ENCODE data around the gene NF2.

NF2 gene

GRCh38 chr22:29726106-29726505 is 122.7 kb downstream of the NF2 start:
- DNase-seq = no peak

DNA sequence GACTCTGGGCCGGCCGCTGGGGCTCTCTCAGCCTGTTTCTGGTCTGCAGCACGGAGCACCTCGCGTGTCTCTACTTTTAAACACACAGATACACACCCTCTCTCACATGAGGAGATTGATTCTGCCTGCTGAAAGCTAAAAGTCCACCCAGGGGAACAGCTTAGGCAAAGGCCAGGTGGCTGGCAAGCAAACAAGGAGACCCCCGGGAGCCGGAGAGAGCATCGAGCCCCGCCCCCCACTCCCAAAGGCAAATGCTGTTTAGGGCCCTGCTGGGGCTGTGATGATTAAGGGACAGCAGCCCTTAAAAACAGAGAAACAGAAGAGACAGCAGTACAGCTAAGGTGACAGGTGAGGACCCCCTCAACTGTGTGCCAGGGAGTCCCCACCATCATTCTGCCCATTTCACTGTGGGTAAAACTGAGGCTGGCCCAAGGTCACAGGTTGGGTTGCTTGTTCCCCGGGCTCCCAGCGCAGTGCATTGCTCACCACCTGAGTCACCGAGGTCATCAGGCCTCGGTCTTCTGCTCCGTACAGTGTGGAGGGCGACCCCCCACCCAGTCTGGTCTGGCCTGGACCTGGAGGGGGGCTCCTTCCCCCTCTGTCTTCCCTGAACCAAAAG is 123.2 kb downstream of the NF2 start:
- DNase-seq = no peak

DNA sequence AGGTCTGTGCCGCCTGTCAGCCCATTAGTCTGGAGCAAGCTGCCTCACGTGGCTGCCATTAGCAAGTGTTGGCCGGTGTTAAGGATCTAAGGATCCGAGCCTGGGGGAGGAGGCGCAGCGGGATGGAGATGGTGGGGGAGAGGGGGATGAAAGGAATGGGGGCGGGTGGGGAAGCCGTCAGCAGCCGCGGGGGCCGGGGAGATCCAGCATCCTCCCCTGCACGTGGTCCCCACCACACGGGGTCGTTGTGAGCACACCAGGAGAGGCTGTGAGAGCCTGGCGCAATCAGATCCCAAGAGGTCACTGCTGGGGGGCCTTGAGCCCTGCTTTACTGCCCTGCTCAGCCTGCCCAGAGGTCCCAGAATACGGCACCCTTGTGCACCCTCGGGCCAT is 123.7 kb downstream of the NF2 start:
- no peak for DNase-seq

- DNase-seq = no peak
These were observed 125.7 kb downstream of the NF2 start for GRCh38 chr22:29729161-29729560.

GRCh38 chr22:29731058-29731850 is 127.8 kb downstream of the NF2 start:
- DNase-seq = no peak

GRCh38 chr22:29732883-29733282 is 129.4 kb downstream of the NF2 start:
- no peak for DNase-seq

GRCh38 chr22:29733362-29734201 is 130.1 kb downstream of the NF2 start:
- no peak for DNase-seq

GRCh38 chr22:29734406-29734805 is 131.0 kb downstream of the NF2 start:
- no peak for DNase-seq

DNA sequence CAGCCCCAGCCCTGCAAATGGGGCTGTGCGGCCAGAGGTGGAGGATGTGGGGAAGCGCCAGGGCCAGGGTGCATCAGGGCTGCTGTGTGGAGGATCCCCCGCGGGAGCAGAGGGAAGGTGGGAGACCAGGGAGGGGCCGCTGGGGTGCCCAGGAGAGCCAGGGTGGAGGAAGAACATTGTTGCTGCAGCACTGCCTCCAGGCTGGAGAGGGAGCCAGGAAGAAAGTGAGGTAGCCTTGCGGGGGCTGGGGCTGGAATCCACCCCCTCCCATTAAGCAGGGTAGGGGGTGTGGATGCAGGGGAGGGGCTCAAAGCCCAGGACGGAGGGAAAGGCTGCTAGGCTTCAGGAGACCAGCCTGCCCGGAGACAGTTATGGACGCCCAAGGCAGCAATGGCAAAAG is 131.4 kb downstream of the NF2 start:
- no peak for DNase-seq

- no peak for DNase-seq
These were observed 132.0 kb downstream of the NF2 start for GRCh38 chr22:29735416-29735815.

DNA sequence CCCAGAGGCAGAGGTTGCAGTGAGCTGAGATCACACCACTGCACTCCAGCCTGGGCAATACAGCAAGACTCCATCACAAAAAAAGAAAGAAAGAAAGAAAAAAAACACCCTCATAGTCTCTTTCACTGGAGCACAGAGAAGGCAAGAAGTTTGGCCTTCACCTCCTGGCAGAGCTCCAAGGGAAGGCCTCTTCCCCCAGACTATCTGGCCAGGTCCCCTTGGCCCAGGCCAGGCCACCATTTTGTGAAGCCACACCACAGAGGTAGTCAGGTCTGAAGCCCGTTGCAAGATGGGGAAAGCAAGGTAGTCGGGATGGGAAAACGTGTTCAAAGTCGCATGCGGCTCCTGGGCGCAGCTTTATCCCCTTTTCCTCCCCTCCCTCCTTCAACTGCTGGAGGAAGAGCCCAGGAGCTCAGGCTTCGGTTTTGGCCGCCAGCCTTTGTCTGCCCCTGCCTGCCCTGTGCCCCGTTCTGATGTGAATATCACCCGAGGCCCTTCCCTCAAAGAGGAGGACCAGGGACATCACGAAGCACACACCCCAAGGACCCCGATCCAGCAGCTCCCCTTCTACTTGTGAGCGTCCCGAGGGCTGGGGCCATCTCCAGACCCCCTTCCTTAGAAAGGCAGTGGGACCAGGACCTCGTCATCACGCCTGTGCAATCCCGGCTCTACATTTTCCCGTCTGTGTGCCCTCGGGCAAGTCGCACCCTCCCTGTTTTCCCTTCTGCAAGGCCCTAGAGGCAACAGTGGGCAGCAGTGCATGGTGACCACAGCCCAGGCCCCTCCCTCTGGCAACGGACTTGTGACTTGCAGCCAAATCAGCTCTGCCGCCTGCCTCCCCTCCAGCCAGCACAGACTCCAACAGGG is 134.1 kb downstream of the NF2 start:
- DNase-seq = no peak

DNA sequence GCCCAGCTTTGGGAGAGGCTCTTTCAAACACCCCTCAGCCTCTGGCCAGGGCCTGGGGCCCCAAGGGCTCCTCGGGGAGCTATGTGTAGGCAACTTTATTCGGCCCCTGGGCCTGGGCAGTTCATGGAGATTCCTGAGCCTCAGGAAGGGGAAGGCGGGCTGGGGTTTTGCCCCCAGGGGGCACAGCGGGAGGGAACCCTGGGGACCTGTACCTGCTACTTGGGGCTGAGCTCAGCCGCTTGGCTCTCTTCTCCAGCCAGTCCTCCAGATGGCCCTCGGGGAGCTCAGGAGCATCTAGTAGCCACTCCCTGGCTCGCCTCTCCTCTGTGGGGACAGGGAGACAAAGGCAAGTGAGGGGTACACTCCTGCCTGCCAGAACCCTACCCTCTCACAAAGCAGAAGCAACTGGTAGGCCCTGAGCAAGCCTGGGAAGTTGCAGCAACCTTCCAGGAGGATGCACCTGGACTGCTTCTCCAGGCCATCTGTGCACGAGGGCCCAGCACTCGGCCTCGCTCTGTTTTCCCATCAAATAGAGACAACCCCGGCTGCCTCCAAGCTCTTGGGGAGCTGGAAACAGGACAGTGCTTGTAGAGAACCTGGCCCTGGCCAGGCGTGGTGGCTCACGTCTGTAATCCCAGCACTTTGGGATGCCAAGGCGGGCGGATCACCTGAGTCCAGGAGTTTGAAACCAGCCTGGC is 134.8 kb downstream of the NF2 start:
- DNase-seq = no peak

- DNase-seq = no peak
These were observed 136.0 kb downstream of the NF2 start for GRCh38 chr22:29739346-29739875.

DNA sequence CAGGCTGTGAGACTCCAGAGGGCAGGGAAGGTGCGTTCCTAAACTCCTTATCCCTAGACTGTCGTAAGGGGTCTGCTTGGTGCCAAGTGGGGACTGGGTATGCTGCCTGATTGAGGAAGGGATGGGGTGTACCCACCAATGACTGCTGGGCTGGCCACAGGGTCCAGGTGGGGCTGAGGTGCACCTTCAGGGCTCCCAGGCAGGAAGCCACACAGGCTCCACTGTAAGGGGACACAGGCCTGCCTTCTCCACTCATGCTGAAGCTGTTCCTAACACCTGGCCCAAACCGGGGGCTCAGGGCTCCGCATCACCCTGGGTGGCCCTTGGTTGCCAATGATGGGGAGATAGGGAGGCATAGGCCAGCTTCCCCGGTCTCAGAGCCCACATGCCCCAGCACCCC is 136.8 kb downstream of the NF2 start:
- DNase-seq = no peak

GRCh38 chr22:29741926-29742325 is 138.5 kb downstream of the NF2 start:
- no peak for DNase-seq

GRCh38 chr22:29742326-29742725 is 138.9 kb downstream of the NF2 start:
- DNase-seq = no peak

- no peak for DNase-seq
These were observed 141.5 kb downstream of the NF2 start for GRCh38 chr22:29744902-29745301.

GRCh38 chr22:29747832-29748231 is 144.4 kb downstream of the NF2 start:
- no peak for DNase-seq

All from effector CD4-positive, alpha-beta T cell (primary cell).